Endothelial cell (in vitro differentiated cells): Measurements from ENCODE around the gene EIF6. TPM values are rescaled to one million over a fixed set of nuclear protein-coding genes. Genes with fewer than 3 reads are reported as not detected.

Source experiments
- DNase-seq: peaks from one replicate; pipeline ENCODE4 v3.0.0; 2021; ENCODE audit warnings: low spot score
- H3K27ac Mint-ChIP-seq: one replicate; pipeline ENCODE4 v1.8.0; 2021; ENCODE audit warnings: mixed read lengths, inconsistent platforms; ENCODE audit not compliant: unreplicated experiment
- H3K27me3 Mint-ChIP-seq: one replicate; pipeline ENCODE4 v1.8.0; 2021; ENCODE audit warnings: mild to moderate bottlenecking, moderate library complexity, mixed read lengths, inconsistent platforms; ENCODE audit not compliant: unreplicated experiment
- H3K36me3 Mint-ChIP-seq: one replicate; pipeline ENCODE4 v1.8.0; 2021; ENCODE audit warnings: mild to moderate bottlenecking, low read depth, mixed read lengths, inconsistent platforms; ENCODE audit not compliant: unreplicated experiment
- H3K4me1 Mint-ChIP-seq: one replicate; pipeline ENCODE4 v1.8.0; 2021; ENCODE audit warnings: mild to moderate bottlenecking, mixed read lengths, inconsistent platforms; ENCODE audit not compliant: unreplicated experiment
- H3K4me3 Mint-ChIP-seq: one replicate; pipeline ENCODE4 v1.8.0; 2021; ENCODE audit warnings: mild to moderate bottlenecking, mixed read lengths, inconsistent platforms; ENCODE audit not compliant: unreplicated experiment
- H3K9me3 Mint-ChIP-seq: one replicate; pipeline ENCODE4 v1.8.0; 2021; ENCODE audit warnings: mixed read lengths, inconsistent platforms; ENCODE audit not compliant: unreplicated experiment
- CTCF ChIP-seq: fragments of 200-600 bp; sonication (generic); IDR thresholded peaks from one replicate; pipeline ENCODE4 v1.5.0; 2021; ENCODE audit warnings: antibody characterized with exemption; ENCODE audit not compliant: unreplicated experiment
- total RNA-seq: library from RNA; stranded (reverse); fragmentation: NEBNext Ultra II Directional; extraction: Animal tissue kit (Norgen Biotek cat#: 25700); gene quantifications from one replicate; pipeline ENCODE4 v1.2.1, GENCODE V29; 2021; ENCODE audit not compliant: unreplicated experiment

Gene EIF6
- total RNA-seq, 1 donor from 2014 or later = 120 TPM

GRCh38 chr20:35296101-35296554 is 11.6 kb upstream of the EIF6 start:
- Mint-ChIP-seq H3K4me3 (no peak overlapping the region), H3K27ac (no peak overlapping the region), H3K9me3 (no peaks in the 10 kb centered on the region), H3K27me3 (peaks cover 14% of the 10 kb centered on the region), H3K4me1 (peaks cover 18% of the 10 kb centered on the region), H3K36me3 (peaks cover 3% of the 10 kb centered on the region)
- no peak for TF ChIP-seq CTCF
- DNase-seq = no peak

GRCh38 chr20:35295674-35296073 is 11.1 kb upstream of the EIF6 start:
- Mint-ChIP-seq H3K9me3 (no peaks in the 10 kb centered on the region), H3K4me1 (peaks cover 18% of the 10 kb centered on the region), H3K27ac (no peak overlapping the region), H3K27me3 (peaks cover 16% of the 10 kb centered on the region), H3K4me3 (peak overlapping the region; percentile 60), H3K36me3 (peaks cover 3% of the 10 kb centered on the region)
- no peak for DNase-seq
- no peak for TF ChIP-seq CTCF

GRCh38 chr20:35295058-35295457 is 10.5 kb upstream of the EIF6 start:
- Mint-ChIP-seq H3K9me3 (no peaks in the 10 kb centered on the region), H3K36me3 (peaks cover 3% of the 10 kb centered on the region), H3K4me3 (no peak overlapping the region), H3K27ac (no peak overlapping the region), H3K4me1 (peaks cover 17% of the 10 kb centered on the region), H3K27me3 (peaks cover 16% of the 10 kb centered on the region)
- TF ChIP-seq CTCF = no peak
- DNase-seq = no peak

- no peak for DNase-seq
- no peak for TF ChIP-seq CTCF
- Mint-ChIP-seq H3K36me3 (peaks cover 3% of the 10 kb centered on the region), H3K9me3 (no peaks in the 10 kb centered on the region), H3K4me1 (peaks cover 12% of the 10 kb centered on the region), H3K4me3 (no peak overlapping the region), H3K27me3 (peaks cover 14% of the 10 kb centered on the region), H3K27ac (no peak overlapping the region)
Measured at GRCh38 chr20:35294293-35294685, 9.7 kb upstream of the EIF6 start.

GRCh38 chr20:35293303-35294292 is 9.0 kb upstream of the EIF6 start:
- DNase-seq = no peak
- no peak overlapping the region for H3K4me3 Mint-ChIP-seq
- peaks cover 12% of the 10 kb centered on the region for H3K4me1 Mint-ChIP-seq
- no peaks in the 10 kb centered on the region for H3K36me3 Mint-ChIP-seq
- peaks cover 11% of the 10 kb centered on the region for H3K27me3 Mint-ChIP-seq
- no peaks in the 10 kb centered on the region for H3K9me3 Mint-ChIP-seq
- no peak for TF ChIP-seq CTCF
- no peak overlapping the region for H3K27ac Mint-ChIP-seq
